MM.1S (cell line): ENCODE measurements around the gene TGFB1.

Source experiments
- DNase-seq: peaks from one replicate; pipeline ENCODE4 v3.0.0-alpha.2; 2015
- H2AFZ ChIP-seq: fragments of 300-600 bp; sonication (generic); 2 replicates; pipeline ENCODE4 v1.6.0; 2016; ENCODE audit warnings: antibody characterized with exemption, low read length
- H3F3A ChIP-seq: fragments of 300-600 bp; sonication (generic); 2 replicates; pipeline ENCODE4 v1.6.1; 2016; ENCODE audit warnings: mild to moderate bottlenecking, antibody characterized with exemption, low read length, moderate library complexity, mixed read lengths; ENCODE audit not compliant: insufficient read depth
- H3K27ac ChIP-seq: fragments of 300-600 bp; sonication (generic); 2 replicates; pipeline ENCODE4 v1.5.1; 2016; ENCODE audit warnings: mild to moderate bottlenecking, low read length
- H3K27me3 ChIP-seq: fragments of 300-600 bp; sonication (generic); replicated peaks from 2 replicates; pipeline ENCODE4 v1.6.0; 2016; ENCODE audit warnings: low read length; ENCODE audit not compliant: insufficient read depth
- H3K36me3 ChIP-seq: fragments of 300-600 bp; sonication (generic); replicated peaks from 2 replicates; pipeline ENCODE4 v1.6.1; 2016; ENCODE audit warnings: mild to moderate bottlenecking, low read length, mixed read lengths; ENCODE audit not compliant: insufficient read depth
- H3K4me1 ChIP-seq: fragments of 300-600 bp; sonication (generic); 2 replicates; pipeline ENCODE4 v1.6.1; 2016; ENCODE audit warnings: low read length, mixed read lengths
- H3K4me2 ChIP-seq: fragments of 300-600 bp; sonication (generic); 2 replicates; pipeline ENCODE4 v1.6.0; 2016; ENCODE audit warnings: low read depth, low read length
- H3K4me3 ChIP-seq: fragments of 300-600 bp; sonication (generic); 2 replicates; pipeline ENCODE4 v1.5.1; 2016; ENCODE audit warnings: low read length, mixed read lengths
- H3K79me2 ChIP-seq: fragments of 300-600 bp; sonication (generic); 2 replicates; pipeline ENCODE4 v1.6.1; 2016; ENCODE audit warnings: mixed run types, low read length, mixed read lengths
- H3K9ac ChIP-seq: fragments of 300-600 bp; sonication (generic); 2 replicates; pipeline ENCODE4 v1.6.1; 2016; ENCODE audit warnings: low read length, mixed read lengths
- H3K9me2 ChIP-seq: fragments of 300-600 bp; sonication (generic); replicated peaks from 2 replicates; pipeline ENCODE4 v1.6.1; 2016; ENCODE audit warnings: mild to moderate bottlenecking, low read length, mixed read lengths; ENCODE audit not compliant: insufficient read depth
- H3K9me3 ChIP-seq: fragments of 300-600 bp; sonication (generic); replicated peaks from 2 replicates; pipeline ENCODE4 v1.6.1; 2016; ENCODE audit warnings: mild to moderate bottlenecking, low read length, mixed read lengths; ENCODE audit not compliant: insufficient read depth
- H4K20me1 ChIP-seq: fragments of 300-600 bp; sonication (generic); 2 replicates; pipeline ENCODE4 v1.6.1; 2016; ENCODE audit warnings: mild to moderate bottlenecking, low read length, moderate library complexity, mixed read lengths; ENCODE audit not compliant: insufficient read depth
- CTCF ChIP-seq: fragments of 300-600 bp; sonication (generic); IDR thresholded peaks from 2 replicates; pipeline ENCODE4 v1.5.1; 2016; ENCODE audit warnings: antibody characterized with exemption, low read length, mixed read lengths
- EZH2 ChIP-seq: fragments of 300-600 bp; sonication (generic); optimal IDR thresholded peaks from 2 replicates; pipeline ENCODE3; 2017; ENCODE audit warnings: low read depth, mild to moderate bottlenecking, antibody characterized with exemption, low read length, mixed read lengths
- EZH2phosphoT487 ChIP-seq: fragments of 300-600 bp; sonication (generic); IDR thresholded peaks from 2 replicates; pipeline ENCODE4 v1.6.1; 2018; ENCODE audit warnings: antibody characterized with exemption, low read length

TGFB1 gene

GRCh38 chr19:41366089-41366488 lies 12.4 kb upstream of the TGFB1 start:
- no peaks in the 10 kb centered on the region for H3K36me3 ChIP-seq
- no peaks in the 10 kb centered on the region for H3K27me3 ChIP-seq
- H3K27ac ChIP-seq, result no peak overlapping the region
- H3F3A ChIP-seq, result peaks cover 3% of the 10 kb centered on the region; the same call in 1 of the 2 replicates
- H3K9ac ChIP-seq, result no peak overlapping the region
- peak; percentile 24 for DNase-seq
- H3K4me2 ChIP-seq, result no peak overlapping the region
- TF ChIP-seq CTCF (peak; percentile 26), EZH2 (no peak), EZH2phosphoT487 (no peak)
- H4K20me1 ChIP-seq, result no peaks in the 10 kb centered on the region
- H3K79me2 ChIP-seq, result peaks cover 16% of the 10 kb centered on the region; the same call in 1 of the 2 replicates
- no peak overlapping the region for H3K4me3 ChIP-seq
- no peaks in the 10 kb centered on the region for H3K4me1 ChIP-seq
- no peaks in the 10 kb centered on the region for H3K9me3 ChIP-seq
- no peaks in the 10 kb centered on the region for H3K9me2 ChIP-seq
- H2AFZ ChIP-seq, result no peak overlapping the region

- H3K4me3 ChIP-seq, result peak overlapping the region; percentile 91
- TF ChIP-seq CTCF (no peak), EZH2phosphoT487 (no peak), EZH2 (no peak)
- peak overlapping the region; percentile 97 for H3K9ac ChIP-seq
- peak overlapping the region; percentile 51 for H2AFZ ChIP-seq
- H3K79me2 ChIP-seq, result peaks cover 16% of the 10 kb centered on the region; the same call in 1 of the 2 replicates
- H3K4me1 ChIP-seq, result no peaks in the 10 kb centered on the region
- H3K27me3 ChIP-seq, result no peaks in the 10 kb centered on the region
- H3K36me3 ChIP-seq, result no peaks in the 10 kb centered on the region
- H3K9me2 ChIP-seq, result no peaks in the 10 kb centered on the region
- H4K20me1 ChIP-seq, result no peaks in the 10 kb centered on the region
- peak overlapping the region; percentile 97 for H3K27ac ChIP-seq
- H3K4me2 ChIP-seq, result peak overlapping the region; percentile 65
- DNase-seq, result no peak
- H3K9me3 ChIP-seq, result no peaks in the 10 kb centered on the region
- peaks cover 3% of the 10 kb centered on the region; the same call in 1 of the 2 replicates for H3F3A ChIP-seq
Observed at GRCh38 chr19:41364524-41365391, 11.0 kb upstream of the TGFB1 start.

GRCh38 chr19:41363753-41364523 lies 10.2 kb upstream of the TGFB1 start, which contains the start of gene B9D2:
B9D2 (minus strand) TSS chr19:41364149; CDS start chr19:41363519, 630 bp downstream.
- H3K9me2 ChIP-seq, result no peaks in the 10 kb centered on the region
- H3K27ac ChIP-seq, result peak within 1 kb of the TSS; percentile 97
- no peaks in the 10 kb centered on the region for H3K36me3 ChIP-seq
- H2AFZ ChIP-seq, result peak within 1 kb of the TSS; percentile 51
- H3K9me3 ChIP-seq, result no peaks in the 10 kb centered on the region
- H3F3A ChIP-seq, result peaks cover 3% of the 10 kb centered on the region; the same call in 1 of the 2 replicates
- H3K79me2 ChIP-seq, result peaks cover 16% of the 10 kb centered on the region; the same call in 1 of the 2 replicates
- H3K4me2 ChIP-seq, result peak within 1 kb of the TSS; percentile 74
- peak; percentile 98 for DNase-seq
- no peaks in the 10 kb centered on the region for H3K4me1 ChIP-seq
- peak within 1 kb of the TSS; percentile 97 for H3K9ac ChIP-seq
- TF ChIP-seq EZH2, result no peak
- TF ChIP-seq CTCF, result no peak
- no peak for TF ChIP-seq EZH2phosphoT487
- no peaks in the 10 kb centered on the region for H4K20me1 ChIP-seq
- no peaks in the 10 kb centered on the region for H3K27me3 ChIP-seq
- H3K4me3 ChIP-seq, result peak within 1 kb of the TSS; percentile 91
